RWPE1 (cell line): ENCODE measurements around the gene ERCC2.

Experiments used
- CTCF ChIA-PET: fragments of 350-600 bp; sonication (Branson Sonifier 250); formaldehyde crosslinking; extraction: SDS; loops from one replicate; lab custom pipeline; 2021; lab: Yijun Ruan, JAX
- POLR2A ChIA-PET: fragments of 400-600 bp; formaldehyde crosslinking; extraction: SDS; loops from one replicate; lab custom pipeline; 2020; ENCODE audit warnings: antibody characterized with exemption; ENCODE audit not compliant: low non-redundant PET; lab: Yijun Ruan, JAX
- DNase-seq: peaks from one replicate; pipeline ENCODE4 v3.0.0; 2012; ENCODE audit warnings: low spot score
- H3K27ac ChIP-seq: fragments of 450-650 bp; 2 replicates; pipeline ENCODE4 v1.5.1; 2017
- CTCF ChIP-seq: fragments of 450-650 bp; conservative IDR thresholded peaks from 2 replicates; pipeline ENCODE4 v1.5.1; 2017; ENCODE audit warnings: low read depth, mild to moderate bottlenecking

ERCC2 gene

GRCh38 chr19:45307361-45307760 is 63.0 kb downstream of the ERCC2 start:
- ChIA-PET POLR2A (no interaction called here), CTCF (no interaction called here)
- DNase-seq = no peak
- no peak for TF ChIP-seq CTCF
- no peak overlapping the region for H3K27ac ChIP-seq

DNA sequence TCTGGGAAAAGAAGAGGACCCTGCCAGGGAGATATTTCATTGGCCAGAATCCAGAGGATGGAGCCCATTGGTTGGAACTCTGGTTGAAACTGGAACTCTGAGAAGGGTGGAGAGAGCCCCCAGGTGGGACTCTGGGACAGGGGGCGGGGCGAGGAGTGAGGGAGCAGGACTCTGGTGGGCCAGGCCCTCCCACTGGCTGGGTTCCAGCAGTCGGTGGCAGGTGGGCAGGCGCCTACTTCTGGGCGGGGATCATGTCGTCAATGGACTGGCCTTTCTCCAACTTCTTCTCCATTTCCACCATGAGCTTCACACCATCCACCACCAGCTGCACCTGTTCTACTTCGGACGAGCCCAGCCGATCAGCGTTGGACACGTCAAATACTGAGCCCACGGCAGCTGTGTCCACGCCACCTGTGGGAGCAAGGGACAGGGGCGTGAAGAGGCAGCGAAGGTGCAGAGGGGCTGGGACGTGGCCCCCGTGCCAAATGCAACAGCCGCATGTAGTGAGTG is 63.8 kb downstream of the ERCC2 start:
- no peak for DNase-seq
- no peak overlapping the region for H3K27ac ChIP-seq
- TF ChIP-seq CTCF = no peak
- ChIA-PET POLR2A (no interaction called here), CTCF (interaction anchor here (0.6 kb wide), 1 partner anchor 1071 kb away, joined by 3 read pairs; no protein-coding TSS in a partner anchor)

GRCh38 chr19:45306040-45306439 is 64.3 kb downstream of the ERCC2 start:
- TF ChIP-seq CTCF = no peak
- CTCF ChIA-PET = interaction anchor here (0.6 kb wide), 1 partner anchor 1071 kb away, joined by 3 read pairs; no protein-coding TSS in a partner anchor
- no peak overlapping the region for H3K27ac ChIP-seq
- POLR2A ChIA-PET = no interaction called here
- no peak for DNase-seq

DNA sequence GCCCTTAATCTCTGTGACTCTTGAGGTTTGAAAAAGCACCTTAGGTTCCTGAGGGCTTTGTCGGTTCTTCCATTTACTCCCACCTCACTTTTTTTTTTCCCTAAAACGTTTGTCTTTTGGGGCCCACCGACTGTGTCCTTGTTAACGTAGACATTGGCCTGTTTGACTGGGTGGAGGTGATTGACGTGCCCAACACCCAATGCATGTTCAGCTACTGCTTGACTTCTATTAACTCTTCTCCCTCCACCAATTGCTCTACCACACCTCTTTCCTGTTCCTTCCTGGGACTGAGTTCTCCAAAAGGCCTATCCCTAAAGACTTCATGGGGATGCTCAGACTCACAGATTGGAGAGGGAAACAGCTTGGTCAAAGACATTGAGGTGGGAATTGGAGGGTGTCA is 65.0 kb downstream of the ERCC2 start:
- CTCF ChIA-PET = interaction anchor here (0.6 kb wide), 1 partner anchor 27 kb away, joined by 3 read pairs; no protein-coding TSS in a partner anchor
- POLR2A ChIA-PET = no interaction called here
- no peak for DNase-seq
- no peak for TF ChIP-seq CTCF
- H3K27ac ChIP-seq = no peak overlapping the region

- POLR2A ChIA-PET = no interaction called here
- DNase-seq = no peak
- TF ChIP-seq CTCF = no peak
- CTCF ChIA-PET = interaction anchor here (0.6 kb wide), 1 partner anchor 27 kb away, joined by 3 read pairs; no protein-coding TSS in a partner anchor
- H3K27ac ChIP-seq = no peak overlapping the region
Observed at GRCh38 chr19:45305007-45305406, 65.4 kb downstream of the ERCC2 start.

DNA sequence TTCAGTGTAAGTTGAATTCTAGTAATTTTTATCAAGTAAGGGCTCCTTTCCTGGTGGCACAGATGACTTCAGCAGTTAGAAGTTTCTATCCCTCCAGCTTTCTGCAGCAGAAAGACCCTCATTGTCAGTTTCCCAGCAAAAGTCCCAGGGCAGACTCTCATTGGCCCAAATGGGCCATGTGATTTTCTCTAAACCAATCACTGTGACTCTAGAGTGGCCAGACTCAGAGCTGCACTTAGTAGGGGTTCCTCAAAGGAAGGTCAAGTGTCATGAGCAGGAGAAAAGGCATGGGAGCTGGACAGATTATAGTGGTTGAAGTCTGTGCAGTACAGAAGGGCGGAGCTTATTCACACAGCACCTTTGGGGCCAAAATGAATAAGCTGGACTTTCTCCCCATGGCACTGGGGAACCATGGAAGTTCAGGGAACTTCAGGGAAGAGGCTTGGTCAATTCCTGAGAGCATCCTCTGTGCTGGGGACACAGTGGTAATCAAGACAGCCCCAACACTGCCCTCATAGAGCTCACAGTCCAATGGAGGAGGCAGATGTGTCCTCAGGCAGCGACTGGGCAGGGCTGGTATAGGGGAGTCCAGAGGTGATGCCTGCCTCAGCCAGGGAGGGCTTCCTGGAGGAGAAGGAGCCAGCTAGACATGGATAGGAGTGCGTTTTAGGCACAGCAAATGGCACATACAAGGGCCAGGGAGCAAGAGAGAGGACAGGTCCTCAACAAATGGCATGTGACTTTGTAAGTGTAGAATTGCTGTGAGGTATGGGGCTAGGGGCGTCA is 66.0 kb downstream of the ERCC2 start:
- CTCF ChIA-PET = interaction anchor here (0.6 kb wide), 1 partner anchor 1732 kb away, joined by 3 read pairs; no protein-coding TSS in a partner anchor
- H3K27ac ChIP-seq = no peak overlapping the region
- no peak for TF ChIP-seq CTCF
- POLR2A ChIA-PET = no interaction called here
- DNase-seq = no peak
